Activated CD8-positive, alpha-beta memory T cell treated with anti-CD3 and anti-CD28 coated beads for 4 hours (primary cell): Measurements from ENCODE around the gene VCPKMT.

Source experiments
- DNase-seq, 2 donors: peaks; one replicate each; pipeline ENCODE4 v3.0.0-alpha.2; 2020; ENCODE audit warnings: low read depth in 2 of 2

VCPKMT gene

GRCh38 chr14:50116181-50116956 is at the start of gene VCPKMT:
Gene VCPKMT, minus strand, starts transcription at chr14:50116572. Its CDS starts 20 bp downstream, at chr14:50116552.
- DNase-seq, result peak; percentile 88 to 93

- no peak for DNase-seq
Measured at GRCh38 chr14:50156111-50156510, 39.7 kb upstream of the VCPKMT start.

DNA sequence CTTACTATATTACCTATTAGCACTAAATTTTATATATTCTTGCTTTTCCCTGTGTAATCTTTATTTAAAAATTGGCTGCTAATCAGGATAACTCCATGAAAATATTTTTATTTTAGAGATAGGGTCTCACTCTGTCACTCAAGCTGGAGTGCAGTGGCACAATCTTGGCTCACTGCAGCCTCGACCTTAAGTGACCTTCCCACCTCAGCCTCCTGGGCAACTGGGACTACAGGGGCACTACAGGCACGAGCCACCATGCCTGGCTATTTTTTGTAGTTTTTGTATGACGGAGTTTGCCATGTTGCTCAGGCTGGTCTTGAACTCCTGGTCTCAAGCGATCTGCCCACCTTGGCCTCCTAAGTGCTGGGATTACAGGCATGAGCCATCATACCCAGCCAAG is 32.4 kb upstream of the VCPKMT start:
- no peak for DNase-seq

DNA sequence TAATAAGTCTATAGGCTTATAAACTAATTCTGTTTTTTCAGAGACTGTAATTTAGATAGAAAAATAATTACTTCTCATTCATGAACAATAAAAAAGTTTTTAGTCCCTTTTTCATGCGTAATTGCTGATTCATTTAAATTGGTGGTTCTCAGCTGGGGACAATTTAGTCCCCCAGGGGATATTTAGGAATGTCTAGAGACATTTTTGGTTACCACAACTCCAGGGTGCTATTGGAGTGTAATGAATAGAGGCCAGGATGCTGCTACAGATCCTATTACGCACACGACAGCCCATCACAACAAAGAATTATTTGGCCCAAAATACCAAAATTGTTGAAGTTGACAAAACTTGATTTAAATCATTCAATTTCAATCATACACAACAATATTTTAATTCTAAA is 22.8 kb upstream of the VCPKMT start:
- no peak for DNase-seq

DNA sequence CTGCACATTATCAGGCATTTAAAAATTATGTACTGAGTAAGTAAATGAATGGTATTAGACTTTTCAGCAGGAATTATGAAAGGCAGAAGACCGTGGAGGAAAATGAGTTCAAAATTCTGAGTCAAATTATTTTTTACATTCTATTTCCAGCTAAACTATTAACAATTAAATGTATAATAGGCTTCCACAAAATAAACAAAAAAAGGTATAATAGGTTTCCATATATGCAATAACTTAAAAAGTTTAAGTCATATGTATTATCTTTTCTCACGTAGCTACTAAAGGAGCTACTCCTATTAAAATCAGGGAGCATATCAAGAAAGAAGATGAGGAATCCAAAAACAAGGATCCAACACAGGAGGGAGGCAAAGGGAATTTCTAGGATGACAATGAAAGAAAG is 11.4 kb upstream of the VCPKMT start:
- no peak for DNase-seq

GRCh38 chr14:50123062-50123461 is 6.7 kb upstream of the VCPKMT start:
- DNase-seq, result no peak

DNA sequence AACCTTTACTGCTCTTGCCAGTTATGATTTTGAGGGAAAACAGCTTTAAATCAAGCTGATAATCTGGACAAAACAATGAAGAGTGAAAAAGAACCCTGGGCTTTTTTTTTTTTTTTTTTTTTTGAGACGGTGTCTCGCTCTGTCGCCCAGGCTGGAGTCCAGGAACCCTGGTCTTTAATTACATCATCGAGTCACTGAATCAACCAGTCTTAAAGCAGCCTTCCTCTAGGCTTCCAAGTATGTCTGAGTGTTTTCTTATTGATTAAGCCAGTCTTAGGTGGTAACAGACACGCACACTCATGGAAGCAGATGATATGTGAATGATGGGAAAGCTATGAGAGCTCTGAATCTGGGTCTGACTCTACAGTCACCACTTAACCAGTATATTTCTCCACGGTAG is 5.9 kb upstream of the VCPKMT start:
- no peak for DNase-seq

- DNase-seq, result no peak
Measured at GRCh38 chr14:50121486-50121885, 5.1 kb upstream of the VCPKMT start.

DNA sequence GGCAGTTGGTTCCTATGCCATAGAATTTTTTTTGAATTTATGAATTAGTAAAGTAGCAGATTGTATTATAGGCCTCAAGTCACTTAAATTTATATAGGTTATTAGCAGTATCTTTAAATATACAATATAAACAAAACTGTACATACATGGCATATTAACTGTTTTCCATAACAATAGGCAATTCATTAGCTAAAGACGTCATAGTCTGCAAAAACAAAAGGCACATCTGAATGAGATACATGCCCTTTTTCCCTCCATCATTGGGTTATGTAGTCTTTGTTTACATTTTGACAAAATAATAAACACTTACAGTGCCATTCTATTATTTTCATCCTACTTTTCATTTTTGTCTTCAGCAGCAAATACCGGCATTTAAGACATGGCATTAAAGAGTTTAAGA is 1.1 kb upstream of the VCPKMT start:
- no peak for DNase-seq

DNA sequence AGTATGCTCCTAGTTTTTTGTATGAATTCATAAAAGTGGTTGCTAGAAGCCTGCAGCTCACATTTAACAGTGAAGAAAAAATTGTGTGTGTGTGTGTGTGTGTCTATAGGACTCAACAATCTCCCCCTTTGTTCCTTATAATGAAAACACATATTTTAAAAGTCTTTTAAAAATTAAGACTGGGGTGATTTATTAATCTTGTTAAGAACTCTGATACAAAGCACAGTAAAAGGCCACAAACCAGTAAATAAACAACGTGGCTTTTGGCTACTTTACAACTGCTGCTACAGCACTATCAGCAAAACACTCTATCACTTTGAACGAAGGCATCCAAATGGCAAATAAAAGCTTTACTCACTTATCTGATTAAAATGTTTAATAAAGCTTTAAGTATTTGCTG is 594 bp upstream of the VCPKMT start:
- DNase-seq, result no peak

GRCh38 chr14:50113381-50114035 is 2.9 kb downstream of the VCPKMT start:
- no peak for DNase-seq

GRCh38 chr14:50110323-50111037 is 5.9 kb downstream of the VCPKMT start:
- DNase-seq, result no peak

- DNase-seq, result no peak
Measured at GRCh38 chr14:50109342-50109741, 7.0 kb downstream of the VCPKMT start.

DNA sequence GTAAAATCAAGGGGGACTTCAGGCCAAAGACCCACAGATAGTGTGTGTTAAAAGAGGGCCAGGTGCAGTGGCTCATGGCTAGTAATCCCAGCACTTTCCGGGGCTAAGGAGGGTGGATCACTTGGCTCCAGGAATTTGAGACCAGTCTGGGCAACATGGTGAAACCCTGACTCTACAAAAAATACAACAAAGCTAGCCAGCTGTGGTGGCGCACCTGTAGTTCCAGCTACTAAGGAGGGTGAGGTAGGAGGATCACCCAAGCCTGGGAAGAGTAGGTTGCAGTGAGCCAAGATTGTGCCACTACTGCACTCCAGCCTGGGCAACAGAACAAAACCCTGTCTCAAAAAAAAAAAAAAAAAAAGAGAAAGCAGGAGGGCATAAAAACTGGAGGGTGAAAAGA is 8.5 kb downstream of the VCPKMT start:
- no peak for DNase-seq

GRCh38 chr14:50106178-50106577 is 10.2 kb downstream of the VCPKMT start:
- DNase-seq, result no peak

DNA sequence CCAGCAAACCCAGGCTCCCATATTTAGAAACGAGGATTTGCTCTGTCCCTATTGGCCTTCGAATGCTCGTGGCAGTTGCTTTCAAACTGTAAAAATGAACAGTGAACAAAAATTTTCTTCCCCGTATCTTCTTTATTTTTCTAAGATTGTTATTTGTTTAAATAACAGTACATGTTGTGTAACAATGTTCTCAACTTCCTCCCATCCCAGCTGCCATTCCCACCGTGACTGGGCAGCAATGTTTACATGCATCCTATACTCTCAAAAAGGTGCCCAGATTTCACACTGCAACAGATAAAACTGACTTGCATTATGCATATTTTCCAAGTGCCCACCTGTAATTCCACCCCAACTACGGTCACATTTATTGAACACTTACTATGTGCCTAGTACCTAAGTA is 12.8 kb downstream of the VCPKMT start:
- DNase-seq, result no peak

DNA sequence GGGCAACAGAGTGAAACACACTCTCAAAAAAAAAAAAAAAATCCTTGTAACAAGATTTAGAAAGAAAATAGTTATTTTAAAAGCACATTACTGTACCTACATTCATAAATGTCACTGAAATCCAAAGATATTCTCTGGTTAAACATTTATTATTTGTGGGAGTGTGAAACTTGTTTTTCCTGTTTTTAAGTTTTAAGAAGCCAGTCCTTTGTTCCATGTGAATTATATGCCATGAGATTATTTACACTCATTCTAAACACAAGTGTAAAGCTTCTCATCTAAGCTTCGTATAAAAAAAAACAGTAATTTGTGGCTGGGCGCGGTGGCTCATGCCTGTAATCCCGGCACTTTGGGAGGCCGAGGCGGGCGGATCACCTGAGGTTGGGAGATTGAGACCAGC is 15.0 kb downstream of the VCPKMT start:
- no peak for DNase-seq

DNA sequence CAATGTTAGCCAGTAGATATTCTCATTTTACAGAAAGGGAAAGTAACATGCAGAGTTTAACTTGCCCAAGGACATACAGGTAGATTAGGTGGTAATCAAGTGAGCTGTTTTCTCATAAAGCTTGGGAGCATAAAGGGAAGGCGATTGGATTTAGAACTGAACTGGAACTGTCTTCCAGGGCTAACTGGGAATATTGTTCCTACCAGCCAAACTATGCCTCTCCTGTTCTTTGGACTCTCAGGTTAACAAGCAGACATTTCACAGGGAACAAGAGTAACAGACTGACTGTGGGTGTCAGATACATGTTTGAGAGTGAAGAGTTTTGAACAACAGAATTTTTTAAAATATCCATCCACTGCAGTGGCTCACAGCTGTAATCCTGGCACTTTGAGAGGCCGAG is 15.6 kb downstream of the VCPKMT start:
- no peak for DNase-seq

- DNase-seq, result no peak
Measured at GRCh38 chr14:50099335-50099734, 17.0 kb downstream of the VCPKMT start.

DNA sequence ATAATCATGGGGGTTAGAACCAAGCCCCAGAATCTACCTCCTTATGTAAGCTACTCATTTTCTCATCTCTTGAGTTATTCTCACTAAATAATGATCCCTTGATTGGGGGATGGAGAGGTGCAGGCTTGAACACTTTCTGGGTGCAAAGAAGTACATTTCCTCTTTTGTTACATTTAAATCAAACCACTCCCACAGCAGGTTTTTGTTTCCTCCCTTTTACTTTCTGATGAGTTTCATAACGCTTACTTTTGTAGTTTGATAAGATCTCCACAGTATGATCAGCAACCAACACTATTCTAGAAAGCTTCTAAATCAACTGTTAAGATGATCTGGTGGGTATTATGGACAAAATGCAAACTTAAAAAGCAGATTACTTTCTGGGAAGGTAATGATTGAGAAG is 20.5 kb downstream of the VCPKMT start:
- DNase-seq, result no peak

DNA sequence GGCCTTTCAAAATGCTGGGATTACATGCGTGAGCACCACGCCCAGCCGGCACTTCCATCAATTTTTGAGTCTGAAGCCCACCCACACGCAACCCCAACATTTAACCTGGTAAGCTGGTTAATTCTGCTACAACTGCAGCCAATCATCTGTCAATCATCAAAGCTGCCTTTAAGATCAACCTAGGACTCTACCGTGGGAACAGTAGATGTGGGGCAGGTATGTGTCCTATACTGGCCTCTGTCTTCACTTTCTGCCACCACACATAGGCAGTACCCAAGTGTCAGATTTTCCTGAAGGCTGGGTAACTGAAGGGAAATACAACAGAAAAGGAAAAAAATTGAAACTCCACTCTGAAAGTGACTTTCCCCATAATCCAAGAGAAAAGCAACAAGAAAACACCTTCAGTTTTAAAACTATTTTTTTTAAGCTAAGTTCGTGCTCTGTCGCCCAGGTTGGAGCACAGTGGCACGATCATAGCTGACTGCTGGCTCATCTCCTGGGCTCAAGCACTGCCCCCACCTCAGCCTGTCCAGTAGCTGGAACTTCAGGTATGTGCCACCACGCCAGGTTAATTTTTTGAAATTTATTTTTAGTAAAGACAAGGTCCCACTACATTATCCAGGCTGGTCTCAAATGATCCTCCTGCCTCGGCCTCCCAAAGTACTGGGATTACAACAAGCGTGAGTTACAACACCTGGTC is 22.2 kb downstream of the VCPKMT start:
- DNase-seq, result no peak

DNA sequence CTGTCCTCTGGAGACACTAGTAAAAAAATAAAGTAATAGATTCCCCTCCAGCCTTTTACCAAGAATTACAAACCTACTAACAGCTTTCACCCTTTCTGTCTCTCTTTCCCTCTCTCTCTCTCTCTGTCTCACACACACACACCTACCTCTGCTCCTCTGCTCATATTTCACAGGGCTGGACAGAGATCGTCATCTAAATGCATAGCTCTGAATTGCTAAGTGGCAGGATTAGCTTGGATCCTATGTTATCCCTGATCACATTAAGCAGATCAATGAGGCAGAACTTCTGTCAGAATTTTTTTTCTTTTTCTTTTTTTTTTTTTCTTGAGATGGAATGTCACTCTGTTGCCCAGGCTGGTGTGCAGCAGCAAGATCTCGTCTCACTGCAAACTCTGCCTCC is 22.9 kb downstream of the VCPKMT start:
- DNase-seq, result no peak
